Right ventricle myocardium superior (tissue), 1 donor: ENCODE results near the gene CACNA1I. TPM values are rescaled to one million over a fixed set of nuclear protein-coding genes. Genes with fewer than 3 reads are reported as not detected.

Experiments used
- ATAC-seq: fragments of 200-7000 bp; cut with Tn5 transposase; one replicate; pipeline ENCODE4 v1.9.1; 2020; ENCODE audit warnings: mild to moderate bottlenecking; ENCODE audit not compliant: poor library complexity
- DNase-seq: peaks from one replicate; pipeline ENCODE4 v3.0.0-alpha.2; 2020
- intact Hi-C: fragments of 100-400 bp; cut with DNase I; formaldehyde crosslinking; loops from one replicate; pipeline ENCODE4 v1.11.2; 2022
- total RNA-seq: library from RNA; stranded (reverse); fragmentation: NEBNext Ultra II Directional; extraction: Animal tissue kit (Norgen Biotek cat#: 25700); gene quantifications from one replicate; pipeline ENCODE4 v1.2.1, GENCODE V29; 2021
- donor health status: DM: no; HTN: yes; CAD: no; lungs with severe emphysema.

The CACNA1I gene
- total RNA-seq, 1 donor from 2014 or later, result 0.03 TPM

DNA sequence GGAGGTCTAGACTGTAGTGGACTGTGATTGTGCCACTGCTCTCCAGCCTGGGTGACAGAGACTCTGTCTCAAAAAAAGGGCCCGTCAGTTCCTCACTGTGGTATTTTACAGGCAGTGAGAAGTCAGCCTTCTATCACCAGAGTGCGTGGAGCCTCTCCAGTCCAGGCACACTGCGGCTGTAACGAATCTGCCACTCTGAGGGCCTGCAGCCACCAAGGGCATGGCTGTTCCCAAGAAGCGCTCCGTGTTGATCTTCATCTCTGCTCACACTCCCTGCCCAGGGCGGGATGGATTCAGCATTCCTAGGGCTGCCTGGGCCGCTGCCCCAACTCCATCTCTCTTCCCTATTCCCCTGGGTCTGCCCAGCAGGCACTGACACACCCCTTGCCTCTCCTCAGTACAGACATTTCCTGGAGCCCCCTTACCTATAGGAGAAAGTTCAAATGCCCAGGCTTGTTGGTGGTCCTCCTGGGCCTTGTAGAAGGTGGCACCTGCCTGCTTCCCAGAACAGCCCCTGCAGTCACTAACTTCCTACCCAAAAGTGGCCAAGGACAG is 148.4 kb downstream of the CACNA1I start:
- intact Hi-C loops, result no loop called here
- DNase-seq, result no peak
- ATAC-seq, result no peak

DNA sequence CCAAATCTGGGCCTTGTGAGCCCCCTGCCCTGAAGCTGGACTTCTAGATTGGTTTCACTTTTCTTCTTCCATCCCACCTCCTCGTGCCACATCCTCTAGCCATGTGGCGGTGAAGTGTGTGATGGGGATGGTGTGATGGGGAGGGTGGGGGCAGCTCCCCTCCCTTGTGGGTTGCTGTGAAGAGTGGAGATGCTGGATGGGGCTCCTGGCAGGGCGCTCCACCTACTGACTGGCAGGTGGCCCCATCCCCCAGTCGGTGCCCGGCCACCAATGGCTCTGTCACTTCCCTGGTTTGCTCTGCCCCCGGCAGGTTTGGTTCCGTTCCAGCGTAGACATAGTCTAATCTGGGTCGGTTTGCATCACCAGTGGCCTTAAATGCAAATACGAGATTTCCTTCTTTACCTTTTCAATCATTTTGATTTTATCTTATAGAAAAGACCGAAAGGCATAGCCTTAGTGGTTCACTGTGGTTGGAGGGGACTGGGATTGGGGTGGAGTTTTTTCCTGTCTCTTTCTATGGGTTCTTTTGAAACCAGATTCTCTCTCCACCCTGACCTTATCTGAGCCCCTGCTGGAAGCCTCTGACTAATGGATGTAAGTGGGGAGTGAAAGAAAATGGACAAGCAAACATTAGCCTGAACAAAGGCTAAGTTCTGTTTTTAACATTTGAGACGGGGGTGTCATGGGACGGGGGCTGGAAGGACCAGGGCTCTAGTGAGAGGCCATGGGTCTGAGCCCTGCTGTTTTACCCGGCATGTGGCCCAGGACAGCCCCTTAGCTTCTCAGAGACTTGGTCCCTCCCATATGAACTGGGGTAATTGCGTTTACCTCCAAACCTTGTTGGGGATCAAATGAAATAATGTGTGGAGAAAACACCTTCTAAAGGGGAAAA is 149.3 kb downstream of the CACNA1I start:
- ATAC-seq (no peak), DNase-seq (no peak)
- intact Hi-C loops, result no loop called here

DNA sequence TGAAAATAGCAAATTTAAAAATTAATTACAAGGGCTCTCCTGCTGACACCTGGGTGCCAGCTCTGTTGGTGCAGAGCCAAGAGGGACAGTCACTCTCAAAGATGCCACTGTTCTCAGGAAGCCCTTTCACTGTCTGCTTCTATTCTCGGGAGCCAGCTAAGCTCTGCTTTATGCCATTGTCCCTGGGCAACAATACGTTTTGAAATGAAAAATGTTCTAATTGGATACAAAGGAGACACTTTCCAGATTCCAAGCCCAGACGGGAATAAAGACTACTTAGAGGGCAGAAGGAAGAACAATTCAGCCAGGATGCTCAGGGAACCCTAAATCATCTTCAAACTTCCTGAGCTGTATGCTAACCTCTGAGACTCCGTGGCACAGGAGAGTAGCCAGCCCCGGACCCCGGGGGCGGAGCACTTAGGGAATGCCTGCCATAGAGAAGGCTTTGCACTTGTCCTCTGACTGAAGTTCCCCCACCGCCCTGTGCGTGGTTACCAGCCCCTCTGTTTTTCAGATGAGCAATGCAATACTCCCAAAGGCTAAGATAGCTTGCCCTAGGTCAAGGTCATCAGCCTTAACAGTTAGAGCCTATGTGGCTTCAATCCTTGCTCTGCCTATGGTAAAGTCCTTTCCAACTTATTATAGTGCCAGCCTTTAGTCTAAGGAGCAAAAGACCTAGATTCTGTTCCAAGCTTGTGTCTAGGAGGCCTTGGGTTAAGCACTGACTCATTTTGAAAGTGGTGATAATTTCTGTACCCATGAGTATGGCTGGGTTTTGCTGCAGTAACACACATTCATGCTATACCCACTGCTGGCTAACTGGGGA is 150.9 kb downstream of the CACNA1I start:
- intact Hi-C loops, result no loop called here
- no peak for ATAC-seq
- no peak for DNase-seq

DNA sequence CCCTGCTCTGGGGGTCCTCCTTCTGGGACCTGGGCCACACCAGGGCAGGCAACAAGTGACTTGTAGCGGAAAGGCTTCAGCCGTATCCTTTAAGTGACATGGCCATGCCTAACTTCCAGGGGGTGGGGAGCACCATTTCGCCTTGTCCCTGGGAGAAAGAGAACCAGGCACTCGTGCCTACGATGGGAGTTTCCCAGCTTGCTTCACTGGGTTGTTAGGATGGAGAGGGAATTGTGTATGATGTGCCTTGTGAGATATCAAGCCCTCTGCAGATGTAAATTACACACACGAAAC is 151.4 kb downstream of the CACNA1I start:
- DNase-seq (no peak), ATAC-seq (no peak)

DNA sequence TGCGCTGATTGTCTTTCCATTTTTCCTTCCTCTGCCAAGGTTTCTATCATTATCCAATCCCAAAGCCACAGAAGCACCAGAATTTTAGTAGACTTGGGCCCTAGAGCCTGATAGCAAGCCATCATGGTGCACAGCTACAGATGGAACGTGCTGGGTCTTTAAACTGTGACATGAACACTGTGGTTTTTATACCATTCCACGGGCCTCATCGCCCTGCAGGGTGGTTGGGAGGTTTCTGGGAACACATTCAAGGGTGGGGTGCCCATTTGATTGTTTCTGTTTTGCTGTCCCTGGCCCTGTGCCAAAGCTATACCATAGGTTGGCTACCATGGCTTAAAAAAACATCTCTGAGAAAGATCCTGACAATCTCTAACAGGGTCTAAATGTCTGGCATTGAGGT is 151.9 kb downstream of the CACNA1I start:
- ATAC-seq, result no peak
- intact Hi-C loops, result no loop called here

More for the DNA sequence above, 151.4 kb downstream of the CACNA1I start:
- intact Hi-C loops, result no loop called here

DNA sequence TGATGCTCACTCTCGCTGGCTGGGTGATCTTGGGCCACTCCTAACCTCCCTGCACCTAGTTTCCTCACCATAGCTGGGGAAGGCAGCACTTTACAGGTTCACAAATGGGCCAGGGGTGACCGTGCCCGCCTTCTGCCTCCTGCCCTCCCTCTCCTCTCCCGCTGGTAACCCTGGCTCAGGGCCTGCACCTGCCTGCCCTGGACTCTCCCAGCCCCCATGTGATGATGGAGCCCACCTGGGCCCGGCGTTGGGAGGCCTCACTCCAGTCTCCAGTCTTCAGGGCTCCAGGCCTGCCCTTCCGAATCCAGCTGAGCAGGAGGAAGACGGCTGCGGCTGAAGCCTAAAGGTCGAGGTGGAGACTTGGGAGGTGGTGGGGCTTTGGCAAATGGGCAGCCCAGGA is 152.9 kb downstream of the CACNA1I start:
- DNase-seq (no peak), ATAC-seq (no peak)
- intact Hi-C loops, result no loop called here

More for the DNA sequence above, 151.9 kb downstream of the CACNA1I start:
- DNase-seq, result no peak

DNA sequence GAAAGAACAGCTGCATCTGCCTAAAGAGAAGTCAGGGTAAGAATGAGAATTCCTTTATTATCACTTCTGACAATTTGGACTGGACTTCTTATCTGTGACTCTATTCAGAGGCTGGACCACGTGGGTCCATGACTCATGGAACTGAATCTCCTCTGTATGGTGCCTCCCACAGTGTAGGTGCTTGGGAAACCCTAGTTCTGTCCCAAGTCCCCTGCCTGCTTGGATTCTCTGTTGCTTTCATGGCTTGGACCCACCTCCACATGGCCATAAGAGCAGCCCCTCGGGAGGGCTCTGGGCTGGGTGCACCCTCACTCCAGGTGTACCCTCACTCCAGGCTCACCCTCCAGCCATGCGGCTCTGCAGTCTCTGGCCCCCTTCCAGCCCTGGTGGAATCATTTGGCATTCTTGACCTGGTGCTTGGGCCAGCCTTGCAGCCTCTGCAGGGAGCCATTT is 153.4 kb downstream of the CACNA1I start:
- intact Hi-C loops, result no loop called here
- ATAC-seq, result no peak
- DNase-seq, result no peak

DNA sequence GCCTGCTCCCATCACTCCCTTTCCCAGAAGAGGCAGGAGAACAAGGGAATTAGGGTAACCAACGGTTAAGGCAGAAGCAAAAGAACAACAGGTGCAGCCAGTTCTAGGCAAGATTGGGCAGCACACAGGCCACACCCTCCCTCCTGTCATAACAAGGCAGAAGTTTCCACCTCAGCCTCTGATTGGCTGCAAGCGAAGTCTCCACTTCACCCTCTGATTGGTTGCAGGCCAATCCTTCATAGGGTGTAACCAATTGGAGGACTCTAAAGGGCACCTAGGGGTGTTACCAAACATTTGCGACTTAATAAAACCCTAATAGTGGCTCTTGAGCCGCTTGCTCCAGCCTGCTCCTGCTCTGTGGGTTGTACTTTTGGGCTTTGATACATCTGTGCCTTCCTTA is 153.8 kb downstream of the CACNA1I start:
- intact Hi-C loops, result no loop called here
- ATAC-seq, result no peak
- no peak for DNase-seq

DNA sequence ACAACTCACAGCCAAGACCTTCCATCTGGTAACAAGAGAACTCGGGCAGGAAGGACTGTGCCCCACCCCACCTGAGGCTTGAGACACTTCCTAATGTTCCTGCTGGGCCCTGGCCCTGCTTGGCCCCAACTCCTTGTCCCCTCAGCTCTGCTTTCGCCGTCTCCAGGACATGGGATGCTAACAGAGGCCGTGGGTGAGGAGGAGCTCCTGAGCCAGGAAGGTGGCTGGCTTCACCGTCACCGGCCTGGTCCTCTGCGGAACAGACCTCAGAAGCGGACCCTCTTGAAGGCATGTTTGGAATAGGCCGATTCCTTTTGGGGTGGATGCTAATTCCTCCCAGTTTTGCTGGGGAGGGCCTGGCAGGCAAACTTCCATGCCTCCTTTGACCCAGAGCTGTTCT is 154.3 kb downstream of the CACNA1I start:
- ATAC-seq (no peak), DNase-seq (no peak)
- intact Hi-C loops, result no loop called here

DNA sequence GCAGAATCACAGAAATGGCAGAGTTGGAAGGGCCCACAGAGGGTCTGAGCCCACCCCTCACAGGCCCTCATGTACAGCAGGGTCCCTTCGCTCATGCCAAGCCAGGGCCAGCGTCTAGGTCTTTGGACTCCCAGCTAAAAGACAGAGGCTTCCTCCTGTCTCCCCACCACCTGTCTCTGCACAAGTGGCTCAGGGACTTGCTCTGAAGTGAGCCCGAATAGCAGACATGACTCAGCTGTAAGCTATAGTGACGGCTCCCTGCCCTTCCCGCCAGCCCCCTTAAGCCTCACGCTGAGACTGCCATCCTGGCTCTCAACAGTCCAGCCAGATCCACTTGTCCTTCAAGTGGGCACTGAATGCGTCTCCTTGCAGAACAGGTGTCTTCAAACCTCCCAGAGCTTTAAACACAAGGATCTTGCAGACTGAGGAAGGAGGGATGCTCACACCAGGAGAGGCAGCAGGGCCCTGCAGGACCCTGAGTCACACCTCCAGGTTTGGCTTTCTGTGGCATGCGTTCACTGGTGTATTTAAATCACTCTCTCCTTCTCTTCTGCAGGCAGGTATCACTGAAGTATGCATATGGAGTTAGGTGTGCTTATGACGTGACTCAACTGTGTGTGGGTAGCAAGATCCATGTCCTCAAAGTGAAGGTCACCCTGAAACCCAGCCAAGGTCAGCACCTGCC is 154.9 kb downstream of the CACNA1I start:
- intact Hi-C loops, result no loop called here
- ATAC-seq (no peak), DNase-seq (no peak)

DNA sequence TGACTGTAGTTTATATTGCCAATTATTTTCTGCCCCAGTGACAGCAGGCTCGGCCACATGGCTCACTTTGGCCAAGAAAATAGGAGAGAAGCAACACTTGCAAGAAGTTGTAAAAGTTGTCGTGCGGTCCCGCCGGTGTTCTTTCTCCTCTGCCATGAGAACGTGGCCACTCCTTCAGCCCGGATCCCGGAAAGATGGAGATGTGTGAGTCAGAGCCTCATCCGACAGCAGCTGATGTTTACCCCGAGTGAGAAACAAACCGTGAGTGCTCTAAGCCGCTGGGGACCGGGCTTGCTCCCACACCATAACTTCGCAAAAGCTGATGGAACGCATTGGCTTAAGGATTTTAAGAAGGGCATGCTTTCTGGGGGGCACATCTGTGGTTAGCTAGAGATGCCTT is 157.0 kb downstream of the CACNA1I start:
- no peak for ATAC-seq
- intact Hi-C loops, result no loop called here
- DNase-seq, result no peak

DNA sequence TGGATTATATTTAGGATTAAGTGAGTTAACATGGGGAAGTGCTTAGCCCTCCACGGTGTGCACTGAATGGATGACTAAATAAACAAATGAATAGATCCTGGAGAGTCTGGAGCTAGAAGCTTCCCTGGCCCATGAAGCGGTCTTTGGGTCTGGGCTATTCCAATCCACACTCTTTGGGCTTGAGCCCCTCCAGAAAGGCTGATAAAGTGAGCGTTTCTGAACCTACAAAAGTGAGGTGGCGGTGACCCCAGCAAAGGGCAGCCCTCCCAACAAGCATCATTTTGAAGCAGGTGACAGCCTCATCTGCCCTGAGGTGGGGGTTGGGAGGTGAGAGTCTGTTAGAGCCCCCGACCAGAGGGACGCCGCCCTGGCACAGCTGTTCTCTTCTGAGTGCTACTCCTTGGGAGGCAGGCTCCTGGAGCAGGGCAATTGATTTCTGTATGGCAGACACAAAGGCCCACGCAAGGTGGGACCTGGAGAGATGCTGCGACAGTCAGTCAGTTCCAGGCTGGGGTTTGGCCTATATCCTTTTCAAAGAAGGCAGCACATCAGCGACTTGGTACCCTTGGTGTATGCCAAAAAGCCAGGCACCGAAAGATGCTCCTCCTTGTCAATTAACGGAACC is 157.8 kb downstream of the CACNA1I start:
- intact Hi-C loops, result no loop called here
- DNase-seq (no peak), ATAC-seq (no peak)

DNA sequence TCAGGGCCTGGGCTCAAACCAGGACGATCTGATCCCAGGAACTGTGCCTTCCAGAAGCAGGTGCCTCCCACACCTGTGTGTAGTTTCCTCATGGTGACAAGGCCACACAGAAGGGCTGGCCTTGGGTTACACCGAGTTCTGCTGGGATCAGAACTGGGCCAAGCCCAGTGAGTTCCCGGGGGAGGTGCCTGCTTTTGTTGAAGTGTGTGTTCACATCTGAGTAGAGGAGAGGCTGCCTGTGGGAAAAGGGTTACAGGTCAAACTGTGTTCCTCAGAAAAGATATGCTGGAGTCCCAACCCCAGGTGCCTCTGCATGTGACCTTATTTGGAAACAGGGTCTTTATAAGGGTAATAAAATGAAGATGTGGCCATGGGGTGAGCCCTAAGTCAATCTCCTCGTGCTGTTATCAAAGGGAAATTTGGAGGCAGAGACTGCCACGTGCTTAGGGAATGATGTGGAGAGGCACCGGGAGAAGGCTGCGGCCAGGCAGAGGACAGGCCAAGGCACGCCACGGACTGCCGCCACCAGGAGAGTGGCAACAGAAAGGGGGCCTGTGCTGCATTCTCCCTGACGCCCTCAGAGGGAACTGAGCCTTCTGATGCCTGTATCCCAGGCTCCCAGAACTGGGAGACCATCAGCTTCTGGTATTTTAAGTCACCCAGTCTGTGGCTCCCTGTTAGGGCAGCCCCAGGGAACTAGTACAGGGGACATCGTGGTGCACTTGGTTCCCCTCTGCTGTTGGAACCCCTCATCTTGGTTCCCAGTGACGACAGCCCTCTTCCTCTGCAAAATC is 158.8 kb downstream of the CACNA1I start:
- ATAC-seq (no peak), DNase-seq (no peak)
- intact Hi-C loops, result no loop called here

DNA sequence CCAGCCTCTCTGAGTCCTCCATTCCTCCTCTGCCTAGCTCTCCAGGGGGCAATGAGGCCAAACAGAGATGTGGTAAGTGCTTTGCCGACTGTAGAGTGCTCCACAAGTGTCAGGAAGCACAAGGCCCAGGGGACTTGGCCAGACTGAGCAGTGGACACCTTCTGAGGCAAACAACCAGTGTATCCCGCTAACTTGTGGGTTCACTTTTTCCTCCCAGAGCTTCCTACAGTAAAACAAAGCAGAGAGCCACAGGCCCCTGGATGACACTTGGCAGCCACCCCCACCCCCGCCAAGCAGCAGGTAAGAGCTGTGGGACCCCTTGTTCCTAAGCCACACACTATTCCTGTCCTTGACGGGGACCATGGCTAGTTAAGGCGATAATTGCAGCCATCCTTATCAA is 160.9 kb downstream of the CACNA1I start:
- ATAC-seq (no peak), DNase-seq (no peak)
- intact Hi-C loops, result no loop called here

DNA sequence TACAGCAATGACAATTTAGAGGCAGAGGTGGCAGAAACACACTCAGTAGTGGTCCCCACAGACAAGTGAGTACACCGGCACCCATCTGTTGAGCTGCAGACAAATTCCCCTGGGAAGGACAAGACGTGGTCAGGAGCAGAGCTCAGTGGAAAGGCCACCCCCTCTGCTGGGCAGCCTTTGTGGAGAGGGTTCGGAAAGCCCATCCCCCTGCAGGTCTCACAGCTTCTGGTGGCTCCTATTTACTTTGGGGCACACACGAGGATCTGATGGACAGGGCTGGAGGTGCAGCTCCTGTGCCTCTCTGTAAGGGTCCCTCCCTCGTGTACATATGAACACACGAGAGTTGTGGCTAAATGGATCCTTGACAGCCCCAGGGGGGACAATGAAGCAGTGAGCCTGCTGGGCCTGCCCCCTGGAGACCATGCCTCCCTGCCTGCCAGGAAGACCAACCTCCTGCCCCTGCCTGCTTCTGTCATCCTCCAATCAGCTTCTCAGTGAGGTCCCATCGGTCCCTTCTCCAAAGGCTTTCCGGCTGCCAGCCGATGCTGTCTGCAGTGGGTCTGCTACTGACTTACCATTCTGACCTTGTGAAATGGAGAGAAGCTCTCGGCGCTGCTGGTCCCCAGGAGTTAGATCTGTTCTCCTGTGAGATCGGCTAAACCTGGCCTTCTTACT is 161.5 kb downstream of the CACNA1I start:
- intact Hi-C loops, result no loop called here
- DNase-seq, result no peak
- ATAC-seq, result no peak

DNA sequence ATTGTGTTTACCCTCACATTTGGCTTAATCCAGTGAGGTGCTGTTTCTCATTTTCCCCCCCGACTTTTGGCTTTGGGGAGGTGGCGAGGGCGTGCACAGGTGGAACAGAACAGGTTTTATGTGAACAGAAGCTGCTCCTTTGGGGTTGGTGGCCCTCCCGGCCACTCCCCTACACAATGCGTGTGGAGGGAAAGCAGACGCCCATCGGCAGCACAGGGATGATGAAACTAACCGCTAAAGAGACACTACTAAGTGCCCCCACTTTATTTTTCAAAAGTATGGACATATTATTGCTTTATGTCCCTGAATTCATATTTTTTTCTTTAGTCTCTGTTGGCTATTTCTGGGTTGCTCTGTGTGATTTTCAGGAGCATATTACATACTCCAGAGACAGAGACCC is 162.1 kb downstream of the CACNA1I start:
- DNase-seq, result no peak
- ATAC-seq, result no peak
- intact Hi-C loops, result no loop called here

DNA sequence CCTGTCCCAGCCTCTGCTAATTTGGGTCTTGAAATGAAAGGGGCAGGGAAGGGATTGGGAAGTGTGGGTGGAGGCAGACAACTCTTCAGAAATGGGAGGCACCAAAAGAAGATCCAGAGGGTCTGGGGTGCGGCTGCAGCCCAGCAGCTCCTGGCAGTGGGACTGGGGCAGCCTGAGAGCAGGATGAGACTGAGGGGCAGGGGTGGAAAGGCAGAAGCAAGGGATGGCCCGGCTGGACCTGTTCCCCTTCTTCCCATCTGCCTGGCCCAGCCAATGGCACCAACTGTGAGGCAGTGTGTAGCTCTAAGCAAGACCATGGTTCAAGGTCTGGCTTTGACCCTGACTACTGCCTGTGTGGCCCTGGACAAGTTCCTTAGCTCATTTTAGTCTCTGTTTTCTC is 162.6 kb downstream of the CACNA1I start:
- no peak for DNase-seq
- intact Hi-C loops, result no loop called here
- no peak for ATAC-seq
